GM18499 (cell line): Measurements from ENCODE around the gene CPLX1.
"Not testable (repeated sequence)": the region's sequence is repeated elsewhere in the genome, so short reads cannot be mapped to it uniquely, and the experiment has no call there.

ENCODE experiments used
- ATAC-seq: cut with Tn5 transposase; IDR thresholded peaks from one replicate; pipeline ENCODE4 v1.9.1; 2021; ENCODE audit warnings: moderate number of reproducible peaks; ENCODE audit not compliant: insufficient read depth, unreplicated experiment

The CPLX1 gene

DNA sequence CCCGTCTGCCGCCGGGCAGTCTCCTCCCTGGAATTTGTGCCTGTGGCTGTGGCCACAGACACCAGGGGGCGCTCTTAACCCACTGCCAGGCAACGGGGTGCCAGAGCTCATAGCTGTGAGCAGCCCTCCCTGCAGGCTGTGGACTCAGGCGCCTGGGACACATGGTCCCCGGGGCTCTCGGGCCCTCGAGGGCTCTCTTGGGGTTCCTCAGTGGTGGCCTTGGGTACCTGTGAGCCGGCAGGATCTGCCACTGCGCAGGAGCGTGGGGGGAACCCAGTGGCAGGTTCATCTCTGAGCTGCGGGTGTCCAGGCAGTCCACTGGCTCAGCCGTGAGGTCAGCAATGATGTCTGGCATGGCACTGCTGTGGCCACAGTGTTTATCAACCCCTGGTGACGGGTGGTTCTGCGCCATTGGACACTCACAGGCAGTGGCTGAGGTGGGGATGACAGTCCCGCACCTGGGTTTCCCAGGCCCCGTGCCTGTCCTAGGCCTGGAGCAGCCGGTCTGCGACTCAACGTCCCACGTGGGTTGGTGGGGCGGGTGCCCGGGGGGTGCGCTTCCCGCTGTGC lies 83.1 kb downstream of the CPLX1 start:
- ATAC-seq, result no peak

DNA sequence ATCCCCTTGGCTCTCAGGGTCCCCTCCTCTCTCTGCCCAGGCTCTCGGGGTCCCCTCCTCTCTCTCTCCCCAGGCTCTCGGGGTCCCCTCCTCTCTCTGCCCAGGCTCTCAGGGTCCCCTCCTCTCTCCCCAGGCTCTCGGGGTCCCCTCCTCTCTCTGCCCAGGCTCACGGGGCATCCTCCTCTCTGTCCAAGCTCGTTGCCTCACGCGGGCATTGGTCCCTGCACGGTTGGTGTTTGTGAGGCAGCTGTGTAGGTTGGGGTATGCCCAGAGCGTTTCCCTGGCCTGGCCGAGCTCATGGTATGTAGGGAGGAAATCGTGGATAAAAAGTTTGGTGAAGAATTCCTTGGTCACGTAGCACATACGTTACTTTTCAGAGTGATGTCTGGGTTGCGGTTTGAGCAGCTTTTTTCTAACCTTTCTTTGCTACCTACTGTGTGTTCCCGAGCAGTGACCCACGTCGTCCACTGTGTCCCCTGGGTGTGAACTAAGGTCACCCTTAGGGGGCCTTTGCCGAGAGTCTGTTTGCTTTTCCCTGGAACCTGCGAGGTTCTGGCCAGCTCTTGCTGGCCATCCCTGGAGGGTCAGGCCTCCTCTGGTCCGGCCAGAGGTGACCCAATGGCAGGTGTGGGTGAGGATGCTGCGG lies 83.7 kb downstream of the CPLX1 start:
- ATAC-seq, result no peak

DNA sequence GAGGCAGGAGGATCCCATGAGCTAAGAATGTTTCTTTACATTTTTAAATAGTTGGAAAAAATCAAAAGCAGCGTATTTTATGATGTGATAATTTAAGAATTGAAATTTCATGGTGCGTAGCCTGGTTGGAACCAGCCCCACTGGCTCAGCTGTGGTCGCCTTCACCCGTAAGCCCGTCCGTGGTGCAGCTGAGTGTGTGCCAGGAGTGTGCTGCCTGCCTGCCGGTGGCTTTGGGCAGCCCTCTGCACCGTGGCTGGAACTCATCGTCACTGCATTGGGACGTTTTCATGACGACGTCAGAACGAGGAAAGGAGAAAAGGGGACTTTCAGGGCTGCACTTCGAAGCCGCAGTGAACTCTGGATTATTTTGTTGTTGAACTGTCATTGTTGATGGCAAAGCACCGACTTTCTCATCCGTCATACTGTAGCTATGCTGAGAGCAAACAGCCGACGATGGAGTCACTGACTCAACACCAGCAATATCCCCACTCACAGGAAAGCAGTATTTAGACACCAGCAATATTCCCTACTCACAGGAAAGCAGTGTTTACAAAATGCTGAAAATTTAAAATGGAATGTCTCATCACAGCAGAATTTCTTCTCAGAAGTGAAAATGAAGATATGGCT lies 85.2 kb downstream of the CPLX1 start:
- ATAC-seq, result no peak

DNA sequence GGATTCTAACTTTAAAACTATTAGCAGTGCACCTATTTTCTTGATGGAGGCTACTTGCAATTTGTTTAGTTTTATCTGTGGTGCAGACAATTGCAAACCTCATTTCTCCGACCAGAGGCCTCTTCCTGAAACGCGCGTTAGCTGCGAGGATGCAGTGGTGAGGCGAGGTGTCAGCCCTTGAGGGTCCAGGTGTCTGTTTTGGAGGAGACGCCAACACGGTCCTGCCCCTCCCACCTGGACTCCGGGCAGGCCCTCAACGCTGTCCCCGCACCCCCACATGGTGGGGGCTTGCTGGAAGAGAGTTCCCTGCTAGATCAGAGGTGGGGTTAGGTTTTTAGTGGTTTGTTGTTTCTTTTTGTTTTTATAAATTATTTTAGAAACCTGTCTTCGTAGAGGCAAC lies 85.9 kb downstream of the CPLX1 start:
- ATAC-seq, result no peak

DNA sequence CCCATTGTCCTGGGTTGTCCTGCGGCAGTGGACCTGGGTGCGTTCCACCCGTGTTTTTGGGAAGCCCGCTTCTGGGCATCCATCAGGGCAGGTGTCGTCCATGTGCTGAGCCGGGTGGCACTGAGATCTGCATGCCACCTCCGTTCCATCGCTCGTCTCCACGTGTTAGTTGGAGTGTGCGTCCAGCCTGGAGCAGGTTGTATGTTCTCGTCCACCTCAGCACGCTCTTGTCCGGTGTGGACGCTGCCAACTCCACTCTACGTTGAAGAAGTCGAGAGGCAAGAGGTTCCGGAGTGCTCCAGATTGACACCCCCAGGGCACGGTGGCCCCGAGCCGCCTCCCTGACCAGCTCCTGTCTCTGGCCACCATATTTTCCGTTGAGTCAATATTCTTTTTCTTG lies 86.4 kb downstream of the CPLX1 start:
- no peak for ATAC-seq

DNA sequence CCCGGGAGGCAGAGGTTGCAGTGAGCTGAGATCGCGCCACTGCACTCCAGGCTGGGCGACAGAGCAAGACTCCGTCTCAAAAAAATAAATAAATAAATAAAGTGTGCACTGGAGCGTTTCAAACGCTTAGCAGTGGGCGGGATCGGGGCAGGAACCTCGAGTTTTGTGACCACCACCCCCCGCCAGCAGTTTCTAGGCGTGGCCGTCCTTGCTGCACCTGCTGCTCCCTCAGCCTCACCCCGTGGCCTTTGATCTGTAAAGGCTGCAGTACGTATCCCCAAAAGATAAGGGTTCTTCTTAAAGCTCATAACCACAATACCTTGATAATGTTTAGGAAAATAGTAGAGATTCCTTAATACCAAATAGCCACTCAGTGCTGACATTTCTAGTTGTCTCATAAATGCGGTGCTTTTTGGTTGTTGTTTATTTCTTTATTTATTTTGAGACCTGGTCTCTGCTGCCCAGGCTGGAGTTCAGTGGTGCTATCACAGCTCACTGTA lies 87.1 kb downstream of the CPLX1 start:
- no peak for ATAC-seq

DNA sequence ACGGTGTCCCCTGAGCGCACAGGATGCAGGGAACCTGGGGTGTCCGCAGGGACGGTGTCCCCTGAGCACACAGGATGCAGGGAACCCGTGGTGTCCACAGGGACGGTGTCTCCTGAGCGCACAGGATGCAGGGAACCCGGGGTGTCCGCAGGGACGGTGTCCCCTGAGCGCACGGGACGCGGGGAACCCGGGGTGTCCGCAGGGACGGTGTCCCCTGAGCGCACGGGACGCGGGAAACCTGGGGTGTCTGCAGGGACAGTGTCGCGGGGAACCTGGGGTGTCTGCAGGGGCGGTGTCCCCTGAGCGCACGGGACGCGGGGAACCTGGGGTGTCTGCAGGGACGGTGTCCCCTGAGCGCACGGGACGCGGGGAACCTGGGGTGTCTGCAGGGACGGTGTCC lies 89.4 kb downstream of the CPLX1 start:
- ATAC-seq, result not testable (repeated sequence)

DNA sequence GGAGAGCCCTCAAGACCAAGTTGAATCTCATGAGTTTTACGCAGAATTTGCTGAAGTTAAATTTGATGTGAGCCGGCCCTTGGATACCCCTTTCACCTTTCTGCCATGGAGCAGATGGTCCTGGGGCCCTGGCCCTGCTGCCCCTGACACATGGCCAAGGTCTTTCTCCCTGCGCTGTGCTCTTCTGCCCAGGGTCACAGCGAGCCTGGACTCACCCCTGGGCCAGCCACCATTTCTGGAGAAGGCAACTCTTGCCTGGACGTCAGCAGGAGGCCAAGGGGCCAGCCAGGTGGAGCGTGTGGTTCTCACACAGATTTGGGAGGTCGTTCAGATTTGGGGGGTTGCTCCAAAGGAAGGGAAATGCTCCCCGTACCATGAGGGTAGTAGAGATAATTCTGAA lies 90.3 kb downstream of the CPLX1 start:
- no peak for ATAC-seq
